Limb (tissue), 2 donors: ENCODE measurements around the gene ERCC2.

ENCODE experiments used
- DNase-seq, 2 donors: peaks; one replicate each; pipeline ENCODE4 v3.0.0-alpha.2; 2016; ENCODE audit errors: extremely low spot score in 2 of 2

Gene ERCC2

DNA sequence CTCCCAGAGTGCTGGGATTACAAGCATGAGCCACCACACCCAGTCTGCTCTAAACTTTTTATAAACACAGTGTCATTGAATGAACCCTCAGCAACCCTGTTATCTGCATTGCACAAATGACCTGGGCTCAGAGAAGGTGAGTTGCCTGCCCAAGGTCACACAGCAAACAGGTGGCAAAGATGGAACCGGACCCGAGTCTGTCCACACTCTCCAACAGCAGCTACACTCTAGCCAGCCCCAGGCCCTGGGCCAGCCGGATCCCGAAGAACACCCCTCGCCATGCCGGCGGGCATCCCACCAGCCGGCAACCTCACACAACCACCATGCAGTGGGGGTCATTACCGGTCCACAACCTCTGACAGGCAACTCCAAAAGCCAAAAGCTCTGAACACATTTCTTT lies 14.5 kb downstream of the ERCC2 start:
- no peak for DNase-seq

DNA sequence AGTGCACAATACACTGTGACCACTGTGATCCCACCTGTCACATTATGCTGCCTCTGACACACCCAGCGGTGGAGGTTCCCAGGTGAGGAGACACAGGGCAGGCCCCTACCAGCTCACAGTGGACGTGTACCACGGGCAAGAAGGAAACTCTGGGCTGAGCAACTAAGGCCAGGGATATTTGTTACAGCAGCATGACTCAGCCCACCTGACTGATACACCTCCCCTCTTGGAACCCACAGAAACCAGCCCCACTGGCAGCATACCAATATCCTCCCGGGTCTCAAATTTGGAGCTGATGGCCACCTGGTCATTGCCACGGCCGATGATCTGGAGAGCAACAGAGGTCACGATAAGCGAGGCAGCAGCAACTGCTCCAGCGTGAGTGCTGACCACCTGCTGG lies 15.0 kb downstream of the ERCC2 start:
- no peak for DNase-seq

DNA sequence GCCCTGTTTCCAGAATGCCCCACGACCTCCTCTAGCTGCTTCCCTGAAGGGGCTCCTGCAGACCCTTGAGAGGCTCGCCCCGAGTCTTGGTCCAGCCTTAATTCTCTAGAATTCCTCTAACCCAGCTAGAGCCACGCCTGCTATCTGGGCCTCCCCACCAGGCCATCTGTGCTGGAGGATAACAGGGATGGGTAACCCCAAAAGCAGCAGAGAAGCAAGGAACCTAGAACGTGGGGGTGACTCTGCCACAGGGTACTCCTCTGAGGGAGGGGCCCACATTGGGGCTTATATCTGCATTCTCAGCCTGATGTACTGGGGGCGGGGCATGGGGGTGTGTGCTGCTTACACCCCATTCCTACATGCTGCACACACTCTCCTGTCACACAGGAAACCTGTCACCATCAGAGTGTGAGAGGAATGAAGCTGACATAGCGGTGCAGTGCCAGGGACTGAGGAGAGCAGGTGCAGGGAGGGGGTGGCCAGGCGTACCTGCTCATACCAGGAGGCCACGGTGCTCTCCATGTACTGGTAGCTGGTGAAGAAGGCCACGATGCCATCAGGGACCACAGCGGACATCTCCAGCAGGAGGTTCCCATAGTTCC lies 16.0 kb downstream of the ERCC2 start:
- no peak for DNase-seq

DNA sequence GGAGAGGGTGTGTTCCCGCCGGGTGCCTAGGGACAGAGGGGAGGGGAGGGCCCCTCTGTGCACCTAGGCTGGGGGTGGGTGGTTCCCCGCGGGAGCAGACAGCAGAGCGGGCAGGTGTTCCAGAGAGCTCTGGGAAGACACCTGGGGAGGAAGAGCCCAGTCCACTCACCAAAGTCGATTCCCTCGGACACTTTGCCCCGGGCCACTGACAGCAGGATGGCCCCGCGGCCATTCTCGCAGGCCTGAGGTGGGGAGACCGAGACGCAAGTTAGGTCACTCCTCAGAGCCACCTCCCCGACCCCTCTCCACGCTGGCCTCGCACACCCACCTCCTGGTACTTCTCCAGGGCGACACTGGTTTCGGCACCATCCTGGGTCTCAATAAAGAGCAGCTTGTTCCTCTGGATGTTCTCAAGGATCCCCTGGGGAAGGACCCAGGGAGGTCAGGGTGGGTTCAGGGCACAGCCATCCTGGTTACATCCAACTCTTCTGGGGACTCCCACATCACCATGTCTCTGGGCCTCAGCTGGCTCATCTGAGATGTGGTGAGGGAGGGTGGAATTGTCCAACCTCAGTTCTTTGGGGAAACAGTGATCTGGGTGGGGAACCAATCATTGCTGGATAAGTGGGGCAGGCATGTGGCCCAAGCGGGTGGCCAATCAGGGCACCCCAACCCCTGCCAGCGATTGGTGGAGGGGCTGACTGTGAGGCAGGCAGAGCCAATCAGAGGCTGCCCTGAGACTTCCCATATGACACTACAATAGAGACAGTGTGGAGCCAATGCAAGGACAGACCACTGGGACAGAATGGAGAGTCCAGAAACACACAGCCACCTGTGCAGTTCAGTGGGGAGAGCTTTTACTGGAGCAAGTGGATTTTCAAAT lies 17.2 kb downstream of the ERCC2 start:
- DNase-seq: no peak

DNA sequence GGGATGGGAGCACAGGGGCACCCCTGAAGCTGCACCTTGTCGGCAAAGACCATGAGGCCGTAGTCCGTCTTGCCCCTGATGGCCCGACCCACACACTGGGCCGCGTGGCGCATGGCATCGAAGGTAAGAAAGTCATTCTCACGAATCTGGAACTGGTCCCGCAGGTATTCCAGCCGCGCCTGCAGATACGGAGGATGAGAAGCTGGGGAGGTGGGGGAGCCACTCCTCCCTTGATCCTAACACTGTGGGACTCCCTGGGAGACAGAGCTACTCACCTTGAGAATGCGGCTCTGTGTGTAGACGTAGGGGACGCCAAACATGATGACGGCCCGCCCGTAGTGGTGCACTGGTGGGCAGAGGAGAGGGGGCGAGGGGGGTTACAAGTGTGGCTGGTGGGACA lies 17.9 kb downstream of the ERCC2 start:
- no peak for DNase-seq

DNA sequence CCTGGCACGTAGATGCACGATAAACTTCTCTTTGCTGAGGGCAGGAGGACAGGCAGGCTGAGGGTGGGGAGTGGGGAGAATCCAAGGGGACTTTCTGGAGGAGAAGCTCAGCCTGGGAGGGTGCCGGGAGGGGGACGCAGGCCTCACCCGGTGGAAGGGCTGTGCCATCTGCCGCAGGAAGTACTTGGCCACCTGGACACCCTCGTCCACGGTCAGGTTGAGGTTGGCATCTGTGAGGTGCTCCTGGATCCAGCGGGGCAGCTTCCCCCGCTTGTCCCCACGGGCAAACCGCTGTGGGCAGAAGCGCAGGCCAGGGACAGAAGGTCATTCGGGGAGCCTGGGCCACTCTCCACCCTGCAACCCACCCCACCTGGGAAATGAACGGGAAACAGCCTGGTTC lies 18.3 kb downstream of the ERCC2 start:
- no peak for DNase-seq

DNA sequence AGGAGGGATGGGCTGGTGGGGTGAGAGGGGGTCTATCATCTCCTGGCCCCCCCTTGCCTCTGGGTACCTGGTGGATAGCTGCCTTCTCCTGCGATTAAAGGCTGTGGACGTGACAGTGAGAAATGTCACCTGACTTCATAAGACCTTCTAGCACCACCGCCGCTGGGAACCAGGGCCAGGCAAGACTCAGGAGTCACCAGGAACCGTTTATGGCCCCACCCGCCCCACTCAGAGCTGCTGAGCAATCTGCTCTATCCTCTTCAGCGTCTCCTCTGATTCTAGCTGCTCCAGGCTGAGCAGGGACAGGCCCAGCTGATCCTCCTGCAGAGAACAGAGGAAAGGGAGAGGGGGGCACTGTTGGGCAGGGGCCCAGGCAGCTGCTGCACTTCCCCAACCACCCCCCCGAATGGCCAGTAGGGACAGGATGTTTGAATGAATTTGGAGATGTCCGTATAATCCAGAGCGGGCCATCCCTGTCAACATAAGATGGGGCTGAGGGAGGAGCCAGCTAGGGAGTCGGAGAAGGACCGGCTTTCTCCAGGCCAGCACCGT lies 18.9 kb downstream of the ERCC2 start:
- DNase-seq: no peak

DNA sequence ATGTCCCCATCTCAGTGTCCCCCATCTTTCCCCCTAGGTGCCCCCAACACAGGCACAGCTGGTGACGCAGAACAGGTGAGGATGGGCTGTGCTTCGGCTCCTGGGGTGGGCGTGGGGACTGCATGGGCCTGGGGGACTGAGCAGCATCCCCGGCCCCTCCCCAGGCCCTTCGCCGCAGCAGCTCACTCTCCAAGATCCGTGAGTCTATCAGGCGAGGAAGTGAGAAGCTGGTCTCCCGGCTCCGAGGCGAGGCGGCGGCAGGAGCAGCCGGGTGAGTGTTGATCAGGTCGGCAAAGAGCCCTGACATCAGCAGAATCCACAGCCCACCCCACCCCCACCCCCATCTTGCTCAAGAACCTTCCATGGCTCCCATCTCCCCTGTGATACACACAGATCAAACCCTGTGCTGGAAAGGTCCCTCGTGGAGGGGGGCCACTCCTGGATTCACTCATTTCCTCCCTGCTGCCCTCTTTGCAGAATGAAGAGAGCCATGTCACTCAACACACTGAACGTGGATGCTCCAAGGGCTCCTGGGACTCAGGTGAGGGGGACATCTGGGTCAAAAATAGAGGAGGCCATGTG lies 19.8 kb downstream of the ERCC2 start:
- DNase-seq: no peak

DNA sequence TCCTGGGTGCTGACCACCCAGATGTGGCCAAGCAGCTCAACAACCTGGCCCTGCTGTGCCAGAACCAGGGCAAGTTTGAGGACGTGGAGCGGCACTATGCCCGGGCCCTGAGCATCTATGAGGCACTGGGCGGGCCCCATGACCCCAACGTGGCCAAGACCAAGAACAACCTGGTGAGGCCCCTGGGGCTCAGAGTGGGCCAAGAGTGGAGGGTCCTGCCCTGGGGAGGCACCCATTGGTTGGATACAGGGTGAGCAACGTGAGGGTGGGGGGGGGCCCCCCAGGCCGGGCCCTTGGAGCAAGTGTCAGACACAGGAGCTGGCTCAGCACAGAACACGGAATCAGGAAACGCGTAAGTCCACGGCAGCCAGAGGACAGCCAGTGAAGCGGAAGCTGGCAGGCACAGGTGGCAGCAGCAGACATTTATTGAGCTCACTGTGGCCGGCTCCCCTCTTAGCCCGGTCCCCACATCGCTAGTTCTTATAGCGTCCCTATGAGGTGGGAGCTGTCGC lies 20.9 kb downstream of the ERCC2 start:
- DNase-seq: no peak

DNA sequence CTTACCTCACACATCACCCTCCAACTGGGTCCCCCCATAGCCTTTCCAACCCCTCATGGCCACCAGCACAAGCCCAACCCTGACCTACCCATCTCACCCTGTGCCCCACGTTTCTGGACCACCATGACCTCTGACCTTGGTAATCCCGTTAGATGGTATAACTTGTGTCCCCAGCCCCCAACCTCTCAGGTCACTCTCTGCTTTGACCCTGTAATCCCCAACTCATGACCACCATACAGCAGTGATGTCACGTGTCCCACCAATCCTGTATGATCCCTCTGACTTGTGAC lies 21.3 kb downstream of the ERCC2 start:
- DNase-seq: no peak

DNA sequence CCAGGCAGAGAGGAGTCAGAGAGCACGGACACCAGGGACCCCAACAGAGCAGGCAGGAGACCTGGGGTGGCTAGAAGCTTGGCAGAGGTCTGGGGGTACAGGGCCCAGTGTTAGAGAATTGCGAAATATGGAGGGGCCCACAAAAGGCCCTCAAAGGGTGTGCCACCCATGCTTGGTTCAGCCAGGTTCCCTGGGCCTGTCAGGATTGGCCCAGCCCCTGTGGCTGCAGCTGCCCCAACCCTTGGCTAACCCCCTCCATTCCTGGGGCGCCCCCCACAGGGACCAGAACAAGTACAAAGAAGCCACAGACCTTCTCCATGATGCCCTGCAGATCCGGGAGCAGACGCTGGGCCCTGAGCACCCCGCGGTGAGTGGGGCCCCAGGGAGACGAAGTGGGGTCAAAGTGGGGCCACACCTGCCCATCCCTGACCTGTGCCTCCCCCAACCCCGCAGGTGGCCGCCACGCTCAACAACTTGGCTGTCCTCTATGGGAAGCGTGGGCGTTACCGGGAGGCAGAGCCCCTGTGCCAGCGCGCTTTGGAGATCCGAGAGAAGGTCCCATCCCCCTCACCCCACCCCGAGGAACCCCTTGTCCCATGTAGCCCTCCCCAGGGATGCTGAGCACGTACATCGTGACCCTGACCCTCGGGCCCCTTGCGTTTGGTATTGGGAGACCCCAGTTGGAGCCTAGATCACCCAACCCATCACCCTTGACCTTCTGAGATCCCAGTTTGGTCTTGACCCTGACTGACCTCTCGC lies 21.8 kb downstream of the ERCC2 start:
- DNase-seq: no peak

DNA sequence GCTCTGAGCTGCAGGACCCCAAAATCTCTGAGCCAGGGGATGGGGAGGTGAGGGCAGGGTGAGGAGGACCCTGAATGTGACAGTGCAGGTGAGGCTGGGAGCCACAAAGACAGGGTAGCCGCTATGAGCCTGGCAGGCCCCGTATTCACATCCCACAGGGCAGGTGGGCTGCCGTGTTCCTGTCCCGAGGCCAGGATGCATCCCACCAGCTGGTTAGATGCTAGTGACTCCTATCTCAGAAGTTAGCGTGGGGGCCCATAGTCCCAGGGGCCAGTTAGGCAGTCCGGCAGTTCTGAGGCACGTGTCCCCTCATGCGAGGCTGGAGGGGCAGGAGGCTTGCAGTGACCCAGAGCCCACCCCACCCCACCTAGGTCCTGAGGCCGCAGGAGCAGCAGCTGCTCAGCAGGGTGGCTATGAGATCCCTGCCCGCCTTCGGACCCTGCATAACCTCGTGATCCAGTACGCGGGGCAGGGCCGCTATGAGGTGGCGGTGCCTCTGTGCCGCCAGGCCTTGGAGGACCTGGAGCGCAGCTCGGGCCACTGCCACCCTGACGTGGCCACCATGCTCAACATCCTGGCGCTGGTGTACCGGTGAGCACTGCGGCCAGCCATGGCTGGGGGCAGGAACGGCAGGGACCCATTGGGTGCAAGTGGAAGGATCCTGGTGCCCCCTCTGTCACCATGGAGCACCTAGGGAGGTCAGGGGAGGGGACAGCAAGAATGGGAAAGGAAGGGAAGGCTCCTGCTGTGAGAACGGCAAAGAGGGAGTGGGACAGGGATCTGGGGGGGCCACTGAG lies 22.6 kb downstream of the ERCC2 start:
- no peak for DNase-seq

DNA sequence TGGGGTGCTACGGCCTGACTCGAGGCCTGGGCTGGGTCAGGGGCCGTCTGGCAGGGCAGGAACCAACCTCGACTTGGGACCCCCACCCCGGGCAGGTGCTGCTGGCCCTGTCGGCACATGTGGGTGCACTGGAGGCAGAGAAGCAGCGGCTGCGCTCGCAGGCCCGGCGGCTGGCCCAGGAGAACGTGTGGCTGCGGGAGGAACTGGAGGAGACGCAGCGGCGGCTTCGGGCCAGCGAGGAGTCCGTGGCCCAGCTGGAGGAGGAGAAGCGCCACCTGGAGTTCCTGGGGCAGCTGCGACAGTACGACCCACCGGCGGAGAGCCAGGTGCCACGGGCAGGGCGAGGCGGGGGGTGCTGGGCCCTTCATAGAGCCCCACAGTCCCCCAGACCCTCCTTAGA lies 23.9 kb downstream of the ERCC2 start:
- no peak for DNase-seq

DNA sequence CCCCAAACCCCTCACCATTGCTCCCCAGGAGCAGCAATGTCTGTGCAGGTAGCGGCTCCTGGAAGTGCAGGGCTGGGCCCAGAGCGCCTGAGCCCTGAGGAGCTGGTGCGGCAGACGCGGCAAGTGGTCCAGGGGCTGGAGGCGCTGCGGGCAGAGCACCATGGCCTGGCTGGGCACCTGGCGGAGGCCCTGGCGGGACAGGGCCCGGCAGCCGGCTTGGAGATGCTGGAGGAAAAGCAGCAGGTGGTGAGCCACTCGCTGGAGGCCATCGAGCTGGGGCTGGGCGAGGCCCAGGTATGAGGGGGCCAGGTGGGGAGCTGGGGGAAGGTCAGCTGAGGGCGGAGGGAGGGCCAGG lies 24.9 kb downstream of the ERCC2 start:
- no peak for DNase-seq

DNA sequence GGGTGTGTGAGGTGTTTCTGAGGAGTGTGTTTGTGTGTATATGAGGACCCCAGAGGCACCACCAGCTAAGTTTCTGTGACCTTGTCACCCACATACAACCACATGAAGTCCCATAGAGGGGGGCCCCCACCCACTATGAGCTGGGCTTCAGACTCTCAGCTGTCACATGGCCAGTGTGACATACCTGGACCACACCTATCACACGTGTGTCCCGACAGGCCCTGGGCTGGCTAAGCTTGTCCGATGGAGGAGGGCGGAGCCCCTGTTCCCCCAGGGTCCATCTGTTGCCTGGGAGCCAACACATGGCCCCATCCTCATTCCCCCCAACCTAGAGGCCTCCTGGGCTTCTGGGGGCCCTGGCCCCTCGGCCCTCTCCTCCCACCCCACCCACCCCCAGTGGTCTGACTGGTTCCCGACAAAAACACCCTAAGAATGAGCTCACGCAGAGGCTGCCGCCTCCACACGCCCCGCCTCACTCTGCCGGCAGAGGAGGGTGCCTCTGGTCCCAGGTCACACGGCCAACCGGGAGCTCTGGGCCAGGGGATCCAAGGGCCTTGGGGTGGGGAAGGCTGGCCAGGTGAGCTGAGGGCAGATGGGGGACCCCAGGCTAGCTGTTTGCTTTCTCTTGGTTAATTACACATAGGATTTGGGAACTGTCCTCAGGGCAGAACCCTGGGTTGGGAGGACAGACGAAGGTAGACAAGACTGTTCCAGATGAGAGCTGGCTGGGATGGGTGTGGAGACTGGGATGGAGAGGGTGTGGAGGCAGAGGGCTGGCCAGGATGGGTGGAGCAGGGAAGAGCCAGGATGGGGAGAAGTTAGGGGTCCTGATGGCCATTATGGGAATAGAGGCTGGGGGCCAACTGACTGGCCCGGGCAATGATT lies 25.5 kb downstream of the ERCC2 start:
- no peak for DNase-seq

DNA sequence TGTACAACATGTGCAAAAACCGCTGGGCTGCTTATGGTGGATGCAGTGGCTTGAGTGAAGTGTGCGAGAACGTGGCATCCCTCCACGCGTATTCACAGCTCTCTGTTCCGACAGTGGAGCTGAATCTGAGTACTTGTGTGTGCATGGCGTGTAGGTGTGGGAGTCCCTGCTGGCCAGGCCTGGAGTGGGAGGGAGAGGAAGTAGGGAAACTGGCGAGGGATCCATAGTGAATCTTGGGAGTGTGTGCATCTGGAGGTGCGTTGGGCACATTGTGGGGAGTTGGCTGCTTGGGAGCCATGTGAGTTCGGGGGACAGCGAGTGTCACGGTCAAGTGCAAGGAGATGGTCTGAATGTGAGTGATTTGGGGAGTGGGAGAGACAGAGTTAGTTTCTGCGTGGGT lies 27.5 kb downstream of the ERCC2 start:
- DNase-seq: no peak

DNA sequence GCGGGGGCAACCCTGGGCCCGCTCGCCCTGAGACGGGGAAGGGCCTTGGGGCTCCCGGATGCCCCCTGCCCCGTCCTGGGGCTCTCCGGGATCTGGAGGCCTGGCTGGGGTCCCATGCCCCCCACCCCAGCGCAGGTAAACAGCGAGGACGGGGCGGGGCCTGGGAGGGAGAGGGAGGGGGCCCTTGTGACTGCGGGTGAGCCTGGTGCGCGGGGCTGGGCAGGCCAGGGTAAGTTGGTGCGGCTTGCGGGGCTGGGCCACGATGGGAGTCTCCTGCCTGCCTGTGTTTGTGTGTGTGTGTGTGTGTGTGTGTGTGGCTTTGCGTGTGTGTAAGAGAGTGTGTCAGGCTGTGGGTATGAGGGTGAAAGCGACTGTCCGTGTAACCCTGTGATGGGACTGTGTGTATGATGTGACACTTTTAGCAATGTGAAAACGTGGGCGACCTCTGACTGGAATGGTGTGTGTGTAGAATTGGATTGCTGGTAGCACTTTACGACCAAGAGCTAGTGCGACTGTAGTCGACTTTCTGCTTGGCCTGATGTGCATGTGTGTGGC lies 29.4 kb downstream of the ERCC2 start:
- DNase-seq: no peak

DNA sequence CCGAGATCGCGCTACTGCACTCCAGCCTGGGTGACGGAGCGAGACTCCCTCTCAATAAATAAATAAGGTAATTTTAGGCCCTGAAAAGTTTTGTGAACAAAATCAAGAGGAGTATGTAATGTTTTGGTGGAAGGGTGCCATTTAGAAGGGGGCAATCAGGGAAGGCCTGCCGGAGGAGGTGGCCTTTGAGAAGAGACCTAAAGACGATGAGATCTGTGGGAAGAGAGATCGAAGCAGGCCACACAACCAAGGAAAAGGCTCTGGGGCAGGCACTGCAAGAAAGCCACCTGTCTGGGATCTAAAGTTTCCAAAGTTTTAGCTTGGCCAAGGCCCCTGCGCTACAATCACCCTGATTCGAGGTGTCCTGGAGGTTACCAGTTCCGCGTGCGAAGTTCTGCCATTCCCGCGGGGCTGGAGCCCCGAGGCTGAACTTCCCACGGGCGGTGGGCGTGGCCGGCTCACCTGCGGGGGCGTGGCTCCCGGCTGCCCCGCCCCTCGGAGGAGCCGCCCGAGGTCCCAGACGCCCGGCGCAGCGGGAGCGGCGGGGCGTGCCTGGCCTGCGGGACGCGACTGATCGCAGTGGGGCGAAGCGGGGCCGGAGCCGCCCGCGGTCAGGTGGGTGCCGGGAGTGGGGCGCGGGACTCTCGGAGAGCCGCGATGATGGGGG lies 30.0 kb downstream of the ERCC2 start, which contains the start of gene KLC3:
KLC3 (plus strand) TSS at position 519 of the 667 bp plus-strand sequence. CDS start 4,792 bp downstream, outside the sequence.
- DNase-seq: no peak

DNA sequence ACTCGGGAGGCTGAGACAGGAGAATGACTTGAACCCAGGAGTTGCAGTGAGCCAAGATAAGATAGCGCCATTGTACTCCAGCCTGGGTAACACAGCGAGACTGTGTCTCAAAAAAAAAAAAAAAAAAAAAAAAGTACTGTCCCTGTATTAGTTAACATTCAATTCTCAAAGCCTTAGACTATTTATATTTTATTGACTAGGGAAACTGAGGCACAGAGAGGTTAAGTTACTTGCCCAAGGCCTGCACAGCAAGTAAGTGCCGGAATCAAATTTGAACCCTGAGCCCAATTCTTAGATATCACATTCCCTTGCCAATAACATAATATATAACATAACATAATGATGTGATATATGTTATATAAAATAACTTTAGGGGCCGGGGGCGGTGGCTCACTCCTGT lies 30.7 kb downstream of the ERCC2 start:
- DNase-seq: no peak
